WERI-Rb-1 (cell line): ENCODE measurements around the gene PPP6C.

Experiments
- DNase-seq: peaks from one replicate; pipeline ENCODE4 v3.0.0-alpha.2; 2020
- H3K27ac ChIP-seq: fragments of 250-450 bp; sonication (Bioruptor Pico); 2 replicates; pipeline ENCODE4 v1.5.1; 2020; ENCODE audit warnings: mild to moderate bottlenecking, moderate library complexity
- H3K27me3 ChIP-seq: fragments of 250-450 bp; sonication (Bioruptor Pico); 2 replicates; pipeline ENCODE4 v1.5.1; 2021; ENCODE audit warnings: mild to moderate bottlenecking, low read depth, moderate library complexity; ENCODE audit not compliant: insufficient read depth, severe bottlenecking
- H3K36me3 ChIP-seq: fragments of 250-450 bp; sonication (Bioruptor Pico); 2 replicates; pipeline ENCODE4 v1.5.1; 2020; ENCODE audit warnings: mild to moderate bottlenecking, moderate library complexity
- H3K4me3 ChIP-seq: 2 replicates; pipeline ENCODE4 v1.5.1; 2011; ENCODE audit warnings: low read depth, mild to moderate bottlenecking, control low read depth, low read length
- H3K9me3 ChIP-seq: fragments of 250-450 bp; sonication (Bioruptor Pico); 2 replicates; pipeline ENCODE4 v1.5.1; 2021; ENCODE audit warnings: mild to moderate bottlenecking, moderate library complexity; ENCODE audit not compliant: severe bottlenecking
- CTCF ChIP-seq: IDR thresholded peaks from 2 replicates; pipeline ENCODE4 v1.5.1; 2011; ENCODE audit warnings: low read depth, mild to moderate bottlenecking, control low read depth, inconsistent platforms, low read length

Gene PPP6C

DNA sequence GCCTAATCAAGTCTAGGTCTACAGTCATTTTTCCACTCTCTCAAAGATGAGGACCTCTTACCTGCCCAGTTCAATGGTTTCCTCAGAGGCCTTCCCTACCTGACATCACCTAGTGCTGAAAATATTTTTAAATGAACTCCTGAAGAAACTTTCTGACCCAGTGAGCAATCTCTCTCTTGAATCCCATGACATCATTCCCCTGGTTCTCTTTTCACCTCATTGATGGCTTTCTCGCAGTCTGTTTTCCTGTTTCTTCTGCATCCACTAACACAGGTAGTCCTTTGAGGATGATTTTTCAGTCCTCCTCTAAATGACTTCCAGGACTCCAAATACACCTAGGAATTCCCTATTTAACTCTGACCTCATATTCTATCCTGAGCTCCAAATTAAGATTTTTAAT, 86.6 kb downstream of the PPP6C start:
- Histone ChIP-seq H3K27ac (no peak overlapping the region), H3K36me3 (no peaks in the 10 kb centered on the region), H3K4me3 (no peak overlapping the region), H3K9me3 (no peaks in the 10 kb centered on the region), H3K27me3 (no peaks in the 10 kb centered on the region)
- no peak for TF ChIP-seq CTCF
- DNase-seq = no peak

- Histone ChIP-seq H3K27me3 (no peaks in the 10 kb centered on the region), H3K36me3 (no peaks in the 10 kb centered on the region), H3K9me3 (no peaks in the 10 kb centered on the region), H3K27ac (no peak overlapping the region), H3K4me3 (no peak overlapping the region)
- no peak for DNase-seq
- TF ChIP-seq CTCF = no peak
Observed at GRCh38 chr9:125100822-125101221, 88.8 kb downstream of the PPP6C start.

GRCh38 chr9:125099816-125100215, 89.8 kb downstream of the PPP6C start:
- Histone ChIP-seq H3K4me3 (no peak overlapping the region), H3K27ac (no peak overlapping the region), H3K27me3 (no peaks in the 10 kb centered on the region), H3K9me3 (no peaks in the 10 kb centered on the region), H3K36me3 (peaks cover 6% of the 10 kb centered on the region)
- no peak for TF ChIP-seq CTCF
- no peak for DNase-seq
